Activated CD8-positive, alpha-beta memory T cell treated with anti-CD3 and anti-CD28 coated beads, Interleukin-2, amount 10 ng/mL, durations not matched to agents 7 days and 5 days (primary cell): ENCODE measurements around the gene FOSL2. TPM values are rescaled to one million over a fixed set of nuclear protein-coding genes. Genes with fewer than 3 reads are reported as not detected.
"Not testable (repeated sequence)": the region's sequence is repeated elsewhere in the genome, so short reads cannot be mapped to it uniquely, and the experiment has no call there.

Source experiments
- ATAC-seq: fragments of 150-1000 bp; cut with Tn5 transposase; one replicate; pipeline ENCODE4 v1.10.0; 2021; ENCODE audit warnings: moderate library complexity
- CTCF ChIA-PET: fragments of 350-600 bp; sonication (Branson Sonifier 250); formaldehyde crosslinking; loops from one replicate; lab custom pipeline; 2021; ENCODE audit warnings: antibody characterized with exemption; lab: Charles Lee
- DNase-seq: peaks from one replicate; pipeline ENCODE4 v3.0.0-alpha.2; 2020
- H3K27ac Mint-ChIP-seq: one replicate; pipeline ENCODE4 v1.8.0; 2021; ENCODE audit warnings: mild to moderate bottlenecking, mixed read lengths
- H3K27me3 Mint-ChIP-seq: one replicate; pipeline ENCODE4 v1.8.0; 2021; ENCODE audit warnings: mixed read lengths
- H3K36me3 Mint-ChIP-seq: one replicate; pipeline ENCODE4 v1.8.0; 2021; ENCODE audit warnings: mild to moderate bottlenecking, mixed read lengths
- H3K4me1 Mint-ChIP-seq: one replicate; pipeline ENCODE4 v1.8.0; 2021; ENCODE audit warnings: mixed read lengths
- H3K4me3 Mint-ChIP-seq: one replicate; pipeline ENCODE4 v1.8.0; 2021; ENCODE audit warnings: mild to moderate bottlenecking, moderate library complexity, mixed read lengths
- H3K9me3 Mint-ChIP-seq: one replicate; pipeline ENCODE4 v1.8.0; 2022; ENCODE audit warnings: low read depth, mixed read lengths
- total RNA-seq, 2 experiments: library from RNA; stranded (reverse); gene quantifications; one replicate each; pipeline ENCODE4 v1.2.3, GENCODE V29; 2021

FOSL2 gene
- total RNA-seq, 2 experiments from 2014 or later: 56.2 to 75.7 TPM

GRCh38 chr2:28370354-28370753 is 22.3 kb upstream of the FOSL2 start:
- Mint-ChIP-seq H3K27me3 (peaks cover 15% of the 10 kb centered on the region), H3K4me1 (peaks cover 25% of the 10 kb centered on the region), H3K9me3 (no peaks in the 10 kb centered on the region), H3K27ac (no peak overlapping the region), H3K4me3 (no peak overlapping the region), H3K36me3 (no peaks in the 10 kb centered on the region)
- CTCF ChIA-PET: interaction anchor here (1.3 kb wide), 1 partner anchor 16 kb away, joined by 3 read pairs; no protein-coding TSS in a partner anchor
- DNase-seq (no peak), ATAC-seq (no peak)

GRCh38 chr2:28371728-28372127 is 20.9 kb upstream of the FOSL2 start:
- H3K4me1 Mint-ChIP-seq: peaks cover 12% of the 10 kb centered on the region
- CTCF ChIA-PET, H3K36me3 Mint-ChIP-seq, ATAC-seq, H3K27ac Mint-ChIP-seq, H3K9me3 Mint-ChIP-seq, H3K4me3 Mint-ChIP-seq, DNase-seq: not testable (repeated sequence)
- H3K27me3 Mint-ChIP-seq: peaks cover 15% of the 10 kb centered on the region

GRCh38 chr2:28373854-28374253 is 18.8 kb upstream of the FOSL2 start:
- no peak overlapping the region for H3K27ac Mint-ChIP-seq
- ATAC-seq (no peak), DNase-seq (no peak)
- H3K9me3 Mint-ChIP-seq: no peaks in the 10 kb centered on the region
- peaks cover 15% of the 10 kb centered on the region for H3K27me3 Mint-ChIP-seq
- H3K4me1 Mint-ChIP-seq: peaks cover 8% of the 10 kb centered on the region
- CTCF ChIA-PET: no interaction called here
- H3K36me3 Mint-ChIP-seq: no peaks in the 10 kb centered on the region
- no peak overlapping the region for H3K4me3 Mint-ChIP-seq

- Mint-ChIP-seq H3K4me1 (peaks cover 13% of the 10 kb centered on the region), H3K27ac (no peak overlapping the region), H3K36me3 (no peaks in the 10 kb centered on the region), H3K4me3 (no peak overlapping the region), H3K27me3 (peaks cover 15% of the 10 kb centered on the region), H3K9me3 (no peaks in the 10 kb centered on the region)
- no peak for ATAC-seq
- DNase-seq: no peak
- CTCF ChIA-PET: no interaction called here
Measured at GRCh38 chr2:28374331-28374730, 18.3 kb upstream of the FOSL2 start.

GRCh38 chr2:28375236-28375635 is 17.4 kb upstream of the FOSL2 start:
- no peak for ATAC-seq
- H3K9me3 Mint-ChIP-seq: no peaks in the 10 kb centered on the region

GRCh38 chr2:28375742-28376631 is 16.7 kb upstream of the FOSL2 start:
- peaks cover 27% of the 10 kb centered on the region for H3K4me1 Mint-ChIP-seq
- DNase-seq (no peak), ATAC-seq (no peak)
- H3K36me3 Mint-ChIP-seq: no peaks in the 10 kb centered on the region
- peaks cover 15% of the 10 kb centered on the region for H3K27me3 Mint-ChIP-seq
- H3K27ac Mint-ChIP-seq: no peak overlapping the region
- no peak overlapping the region for H3K4me3 Mint-ChIP-seq
- CTCF ChIA-PET: interaction anchor here (0.9 kb wide), 1 partner anchor 10 kb away, joined by 3 read pairs; no protein-coding TSS in a partner anchor
- H3K9me3 Mint-ChIP-seq: no peaks in the 10 kb centered on the region

More at GRCh38 chr2:28375236-28375635, 17.4 kb upstream of the FOSL2 start:
- CTCF ChIA-PET: no interaction called here
- Mint-ChIP-seq H3K27ac (no peak overlapping the region), H3K27me3 (peaks cover 15% of the 10 kb centered on the region), H3K4me1 (peaks cover 22% of the 10 kb centered on the region), H3K36me3 (no peaks in the 10 kb centered on the region), H3K4me3 (no peak overlapping the region)
- DNase-seq: no peak

- Mint-ChIP-seq H3K27ac (no peak overlapping the region), H3K4me1 (peaks cover 31% of the 10 kb centered on the region), H3K9me3 (no peaks in the 10 kb centered on the region), H3K4me3 (no peak overlapping the region), H3K27me3 (peaks cover 13% of the 10 kb centered on the region), H3K36me3 (no peaks in the 10 kb centered on the region)
- DNase-seq (no peak), ATAC-seq (no peak)
- CTCF ChIA-PET: interaction anchor here (1.4 kb wide), 1 partner anchor 8 kb away, joined by 4 read pairs; no protein-coding TSS in a partner anchor
Measured at GRCh38 chr2:28377195-28377816, 15.4 kb upstream of the FOSL2 start.

GRCh38 chr2:28377984-28378678 is 14.5 kb upstream of the FOSL2 start:
- Mint-ChIP-seq H3K27ac (peak overlapping the region; percentile 22), H3K4me1 (peaks cover 33% of the 10 kb centered on the region), H3K4me3 (no peak overlapping the region)

GRCh38 chr2:28378679-28379584 is 13.7 kb upstream of the FOSL2 start:
- no peak for DNase-seq
- ATAC-seq: peak; percentile 71
- Mint-ChIP-seq H3K36me3 (no peaks in the 10 kb centered on the region), H3K27ac (peak overlapping the region; percentile 85), H3K27me3 (peaks cover under 1% of the 10 kb centered on the region), H3K9me3 (no peaks in the 10 kb centered on the region), H3K4me1 (peaks cover 35% of the 10 kb centered on the region), H3K4me3 (peak overlapping the region; percentile 4)
- CTCF ChIA-PET: interaction anchor here (0.8 to 1.7 kb wide), 8 partner anchors 10 to 73 kb away, joined by 3 to 6 read pairs (median 3); partner anchors contain the start of gene FOSL2

More at GRCh38 chr2:28377984-28378678, 14.5 kb upstream of the FOSL2 start:
- H3K36me3 Mint-ChIP-seq: no peaks in the 10 kb centered on the region
- H3K9me3 Mint-ChIP-seq: no peaks in the 10 kb centered on the region
- H3K27me3 Mint-ChIP-seq: peaks cover 5% of the 10 kb centered on the region
- CTCF ChIA-PET: interaction anchor here (0.8 to 1.4 kb wide), 7 partner anchors 9 to 74 kb away, joined by 3 to 6 read pairs (median 3); partner anchors contain the start of gene FOSL2
- DNase-seq: no peak
- ATAC-seq: no peak

GRCh38 chr2:28380219-28380618 is 12.4 kb upstream of the FOSL2 start:
- CTCF ChIA-PET: interaction anchor here (1.7 kb wide), 1 partner anchor 11 kb away, joined by 6 read pairs; no protein-coding TSS in a partner anchor
- H3K4me1 Mint-ChIP-seq: peaks cover 35% of the 10 kb centered on the region
- no peaks in the 10 kb centered on the region for H3K27me3 Mint-ChIP-seq
- no peak overlapping the region for H3K4me3 Mint-ChIP-seq
- ATAC-seq (no peak), DNase-seq (no peak)
- no peak overlapping the region for H3K27ac Mint-ChIP-seq
- H3K9me3 Mint-ChIP-seq: no peaks in the 10 kb centered on the region
- no peaks in the 10 kb centered on the region for H3K36me3 Mint-ChIP-seq

- Mint-ChIP-seq H3K4me1 (peaks cover 35% of the 10 kb centered on the region), H3K9me3 (no peaks in the 10 kb centered on the region), H3K36me3 (no peaks in the 10 kb centered on the region), H3K27me3 (no peaks in the 10 kb centered on the region), H3K27ac (no peak overlapping the region), H3K4me3 (no peak overlapping the region)
- DNase-seq (no peak), ATAC-seq (no peak)
- CTCF ChIA-PET: interaction anchor here (1.0 to 2.1 kb wide), 2 partner anchors 10 to 19 kb away, joined by 4 to 9 read pairs; no protein-coding TSS in a partner anchor
Measured at GRCh38 chr2:28381225-28382180, 11.2 kb upstream of the FOSL2 start.
